ENCODE results near the gene BEAN1. TPM values are rescaled to one million over a fixed set of nuclear protein-coding genes. Genes with fewer than 3 reads are reported as not detected.

The BEAN1 gene
- total RNA-seq, 1 experiment from 2014 or later: not detected

- ATAC-seq (no peak), DNase-seq (ENCODE audit: low read depth, low spot score) (no peak)
- no peaks in the 10 kb centered on the region for H3K9me3 ChIP-seq (ENCODE audit: control insufficient read depth, insufficient read depth, low read depth, low read length)
- ChIA-PET POLR2A (no interaction called here), CTCF (no interaction called here)
- H3K4me3 ChIP-seq (ENCODE audit: low read depth in 2 of 2, low read length in 2 of 2): no peak overlapping the region
- TF ChIP-seq POLR2AphosphoS5 (IDR thresholded peaks at IDR 0.05; ENCODE audit: low read depth, low read length): no peak
- no peak for TF ChIP-seq REST (IDR thresholded peaks at IDR 0.05; ENCODE audit: insufficient read depth in 1 of 2, low read depth in 2 of 2, low read length in 1 of 2)
- no TSS peak for BruUV-seq (replicated peaks)
- intact Hi-C loops (cut with micrococcal nuclease; ENCODE audit: unreplicated experiment) (no loop called here), in situ Hi-C loops (cut with HindIII; ENCODE audit: low pct_unique_long_range_greater_than_20kb, low sequenced_read_pairs) (no loop called here)
- no peaks in the 10 kb centered on the region for H3K27me3 ChIP-seq (ENCODE audit: control insufficient read depth, insufficient read depth, low read length)
- no peaks in the 10 kb centered on the region for H3K36me3 ChIP-seq (ENCODE audit: control insufficient read depth, insufficient read depth, low read length)
- H3K27ac ChIP-seq (ENCODE audit: low read length): no peak overlapping the region
- no peaks in the 10 kb centered on the region for H3K4me1 ChIP-seq (ENCODE audit: control insufficient read depth, insufficient read depth, low read length)
These were observed 11.0 kb upstream of the BEAN1 start for GRCh38 chr16:66416136-66416535.

- ATAC-seq (no peak), DNase-seq (ENCODE audit: low read depth, low spot score) (no peak)
- intact Hi-C loops (cut with micrococcal nuclease; ENCODE audit: unreplicated experiment) (no loop called here), in situ Hi-C loops (cut with HindIII; ENCODE audit: low pct_unique_long_range_greater_than_20kb, low sequenced_read_pairs) (no loop called here)
- POLR2A ChIA-PET: no interaction called here
- no peak overlapping the region for H3K27ac ChIP-seq (ENCODE audit: low read length)
- no peaks in the 10 kb centered on the region for H3K36me3 ChIP-seq (ENCODE audit: control insufficient read depth, insufficient read depth, low read length)
- TF ChIP-seq SIN3A (IDR thresholded peaks at IDR 0.05; ENCODE audit: borderline replicate concordance, insufficient read depth, low read depth, low read length) (no peak), TCF7L2 (IDR thresholded peaks at IDR 0.05; ENCODE audit: low read depth, low read length) (no peak), REST (IDR thresholded peaks at IDR 0.05; ENCODE audit: insufficient read depth in 1 of 2, low read depth in 2 of 2, low read length in 1 of 2) (no peak), CTCF (IDR thresholded peaks at IDR 0.05) (no peak), POLR2AphosphoS5 (IDR thresholded peaks at IDR 0.05; ENCODE audit: low read depth, low read length) (no peak)
- CTCF ChIA-PET: no interaction called here
- no peak overlapping the region for H3K4me3 ChIP-seq (ENCODE audit: low read depth in 2 of 2, low read length in 2 of 2)
- H3K4me1 ChIP-seq (ENCODE audit: control insufficient read depth, insufficient read depth, low read length): no peaks in the 10 kb centered on the region
- BruUV-seq (replicated peaks): no TSS peak
- H3K27me3 ChIP-seq (ENCODE audit: control insufficient read depth, insufficient read depth, low read length): no peaks in the 10 kb centered on the region
- no peaks in the 10 kb centered on the region for H3K9me3 ChIP-seq (ENCODE audit: control insufficient read depth, insufficient read depth, low read depth, low read length)
These were observed 10.0 kb upstream of the BEAN1 start for GRCh38 chr16:66416939-66417700.

All from Panc1 (cell line).